Endothelial cell of umbilical vein (primary cell): ENCODE measurements around the gene TRMO. TPM values are rescaled to one million over a fixed set of nuclear protein-coding genes. Genes with fewer than 3 reads are reported as not detected.

Experiments
- BruUV-seq: library from RNA; stranded (reverse); fragments of 400-500 nt; replicated peaks from 2 replicates; lab custom pipeline; 2021; lab: Mats Ljungman, UMichigan
- CTCF ChIA-PET: fragments of 300-600, 350-600 bp; sonication (Branson Sonifier 250); formaldehyde crosslinking; loops from one replicate; lab custom pipeline; 2021; ENCODE audit warnings: antibody characterized with exemption, inconsistent platforms; lab: Charles Lee
- POLR2A ChIA-PET: fragments of 300-600, 350-600 bp; sonication (Branson Sonifier 250); formaldehyde crosslinking; loops from one replicate; lab custom pipeline; 2021; ENCODE audit warnings: antibody characterized with exemption, inconsistent platforms; lab: Charles Lee
- DNase-seq: peaks from one replicate; pipeline ENCODE4 v3.0.0-alpha.2; 2011; ENCODE audit warnings: low read depth, low spot score
- FAIRE-seq: peaks from 2 replicates; lab custom pipeline; 2011; peaks lifted over from hg19 to GRCh38; lab: Jason Lieb, UNC
- H2AFZ ChIP-seq: 2 replicates; pipeline ENCODE4 v1.6.0; 2012; ENCODE audit warnings: low read depth, low read length, control low read depth, inconsistent platforms
- H3K27ac ChIP-seq: 2 replicates; pipeline ENCODE4 v1.5.1; 2011; ENCODE audit warnings: low read depth, mild to moderate bottlenecking, control low read depth, low read length, moderate library complexity; ENCODE audit not compliant: insufficient read depth
- H3K27me3 ChIP-seq, 2 experiments: 2 replicates each; pipeline versions ENCODE4 v1.6.0 to v1.6.1; 2011; ENCODE audit warnings: low read length in 2 of 2, mixed read lengths in 1 of 2; ENCODE audit not compliant: control insufficient read depth in 2 of 2, insufficient read depth in 2 of 2
- H3K36me3 ChIP-seq, 2 experiments: 2 replicates in 1 of 2; 3 replicates in 1 of 2; pipeline ENCODE4 v1.5.1; 2011; ENCODE audit warnings: low read length in 2 of 2, mild to moderate bottlenecking in 1 of 2, moderate library complexity in 1 of 2; ENCODE audit not compliant: control insufficient read depth in 2 of 2, insufficient read depth in 2 of 2; ENCODE audit errors: extremely low read depth in 1 of 2
- H3K4me1 ChIP-seq: 3 replicates; pipeline ENCODE4 v1.5.1; 2011; ENCODE audit warnings: mild to moderate bottlenecking, low read length; ENCODE audit not compliant: control insufficient read depth, insufficient read depth; ENCODE audit errors: extremely low read depth
- H3K4me2 ChIP-seq: 2 replicates; pipeline ENCODE4 v1.6.1; 2011; ENCODE audit warnings: low read length, control low read depth, mixed read lengths; ENCODE audit not compliant: insufficient read depth
- H3K4me3 ChIP-seq, 3 experiments: fragments of 200-600 bp in 1 of 3; sonication (generic), shearing (Covaris generic) in 1 of 3; replicated peaks in 1 of 3; 2 replicates each; pipeline ENCODE4 v1.5.1; 2011 to 2016; ENCODE audit warnings: control low read depth in 3 of 3, low read length in 3 of 3, mild to moderate bottlenecking in 2 of 3, inconsistent platforms in 1 of 3, low read depth in 1 of 3, moderate library complexity in 1 of 3; ENCODE audit not compliant: insufficient read depth in 1 of 3
- H3K79me2 ChIP-seq: 2 replicates; pipeline ENCODE4 v1.6.0; 2012; ENCODE audit warnings: low read length, inconsistent platforms; ENCODE audit not compliant: control insufficient read depth, insufficient read depth
- H3K9ac ChIP-seq: replicated peaks from 2 replicates; pipeline ENCODE3; 2011; ENCODE audit warnings: low read length, control low read depth; ENCODE audit not compliant: insufficient read depth; ENCODE audit errors: extremely low read depth
- H3K9me1 ChIP-seq: replicated peaks from 3 replicates; pipeline ENCODE4 v1.6.0; 2011; ENCODE audit warnings: mild to moderate bottlenecking, low read length; ENCODE audit not compliant: control insufficient read depth, insufficient read depth; ENCODE audit errors: extremely low read depth
- H3K9me3 ChIP-seq: replicated peaks from 2 replicates; pipeline ENCODE4 v1.5.1; 2012; ENCODE audit warnings: low read length, inconsistent platforms; ENCODE audit not compliant: control insufficient read depth, insufficient read depth
- H4K20me1 ChIP-seq: replicated peaks from 2 replicates; pipeline ENCODE3; 2011; ENCODE audit warnings: mild to moderate bottlenecking, low read length; ENCODE audit not compliant: control insufficient read depth, insufficient read depth; ENCODE audit errors: extremely low read depth
- EZH2 ChIP-seq: IDR thresholded peaks from 2 replicates; pipeline ENCODE4 v1.6.1; 2012; ENCODE audit warnings: borderline replicate concordance, low read depth, mild to moderate bottlenecking, moderate library complexity, low read length, inconsistent platforms; ENCODE audit not compliant: severe bottlenecking
- FOS ChIP-seq: IDR thresholded peaks from 2 replicates; pipeline ENCODE4 v1.6.1; 2011; ENCODE audit warnings: mild to moderate bottlenecking, low read length, moderate library complexity, borderline replicate concordance; ENCODE audit not compliant: insufficient read depth
- GATA2 ChIP-seq: IDR thresholded peaks from 2 replicates; pipeline ENCODE4 v1.7.0; 2011; ENCODE audit warnings: low read depth, mild to moderate bottlenecking, moderate library complexity, mixed read lengths, low read length; ENCODE audit not compliant: insufficient read length, insufficient read depth
- JUN ChIP-seq: IDR thresholded peaks from 2 replicates; pipeline ENCODE4 v1.6.1; 2011; ENCODE audit warnings: borderline replicate concordance, low read depth; ENCODE audit not compliant: insufficient read length, insufficient read depth
- MYC ChIP-seq: IDR thresholded peaks from one replicate; pipeline ENCODE4 v1.6.1; 2011; ENCODE audit warnings: mild to moderate bottlenecking, low read depth, low read length
- POLR2A ChIP-seq: IDR thresholded peaks from 2 replicates; pipeline ENCODE4 v1.6.1; 2012; ENCODE audit warnings: low read depth, mild to moderate bottlenecking, control low read depth, low read length
- POLR2AphosphoS5 ChIP-seq: IDR thresholded peaks from 2 replicates; pipeline ENCODE4 v1.6.1; 2012; ENCODE audit warnings: low read depth, mild to moderate bottlenecking, control low read depth, low read length, moderate library complexity; ENCODE audit not compliant: insufficient read depth
- dilution Hi-C: fragments of 300-500 bp; cut with MboI; formaldehyde crosslinking; loops from one replicate; pipeline ENCODE4 v1.15.0; 2019; ENCODE audit warnings: low sequenced_read_pairs; ENCODE audit not compliant: extremely low pct_ligation_motif_present
- intact Hi-C: fragments of 100-400 bp; cut with micrococcal nuclease; formaldehyde crosslinking; loops from one replicate; pipeline ENCODE4 v1.10.0; 2022
- polyA plus RNA-seq, 4 experiments: library from polyadenylated mRNA; depleted of rRNA in 3 of 4; stranded (reverse) in 3 of 4; unstranded in 1 of 4; fragments of >200 nt; gene quantifications; 2 replicates each; pipeline versions ENCODE4 v1.2.1 to v1.2.3, GENCODE V29; 2011 to 2012; ENCODE audit warnings: missing spikeins in 1 of 4
- total RNA-seq: library from RNA; stranded (reverse); gene quantifications from 2 replicates; pipeline ENCODE4 v1.2.3, GENCODE V29; 2021
- TF ChIP-seq, protein P1 (sequence below): IDR thresholded peaks from 2 replicates; pipeline ENCODE4 v1.6.1; 2011; ENCODE audit not compliant: insufficient read depth, insufficient read length
- TF ChIP-seq, protein P2 (sequence below), 2 donors: IDR thresholded peaks; 1 replicate in 1 of 2; 2 replicates in 1 of 2; pipeline ENCODE4 v1.5.1; 2011; ENCODE audit warnings: low read length in 2 of 2, mild to moderate bottlenecking in 2 of 2, moderate library complexity in 2 of 2, control low read depth in 1 of 2, inconsistent platforms in 1 of 2, low read depth in 1 of 2; ENCODE audit not compliant: insufficient read depth in 1 of 2; ENCODE audit errors: extremely low read depth in 1 of 2

TRMO gene
- total and polyA plus RNA-seq, 2 donors (not counting 3 experiments of a cell fraction or from before 2014, with no cell fraction given): 10.1 to 11.9 TPM

DNA sequence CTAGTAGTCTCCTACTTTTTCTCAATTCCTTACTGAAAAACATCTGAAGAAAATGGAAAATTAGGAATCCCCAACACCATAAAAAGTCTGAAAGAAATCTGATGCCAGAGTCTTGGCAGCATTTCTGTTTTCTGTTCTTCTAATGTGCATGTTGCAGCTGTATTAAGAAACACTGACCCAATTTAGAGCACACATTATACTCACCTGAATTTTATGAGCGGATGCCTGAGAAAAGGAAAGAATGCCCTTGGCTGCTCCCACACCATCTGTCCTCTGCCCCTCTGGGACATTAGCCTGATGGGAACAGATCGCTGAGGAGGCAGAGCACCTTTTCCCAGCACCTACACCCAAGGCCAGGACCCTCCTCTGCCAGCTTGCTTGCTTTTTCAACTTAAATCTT, 46.7 kb upstream of the TRMO start:
- Histone ChIP-seq H3K4me3 (no peak overlapping the region), H2AFZ (no peak overlapping the region), H3K9me3 (no peaks in the 10 kb centered on the region), H3K4me1 (no peaks in the 10 kb centered on the region), H3K36me3 (no peaks in the 10 kb centered on the region), H3K27ac (no peak overlapping the region), H3K27me3 (peaks cover 18 to 27% of the 10 kb centered on the region in 2 experiments), H3K4me2 (no peak overlapping the region), H4K20me1 (no peaks in the 10 kb centered on the region), H3K9ac (no peak overlapping the region), H3K9me1 (no peaks in the 10 kb centered on the region), H3K79me2 (no peaks in the 10 kb centered on the region)
- dilution Hi-C loops (no loop called here), intact Hi-C loops (no loop called here)
- CTCF ChIA-PET: interaction anchor here (1.3 kb wide), 1 partner anchor 66 kb away, joined by 5 read pairs; no protein-coding TSS in a partner anchor
- TF ChIP-seq EZH2 (no peak), MYC (no peak), JUN (no peak), POLR2A (no peak), POLR2AphosphoS5 (no peak), GATA2 (no peak), FOS (no peak)
- TF ChIP-seq, protein P1, sequence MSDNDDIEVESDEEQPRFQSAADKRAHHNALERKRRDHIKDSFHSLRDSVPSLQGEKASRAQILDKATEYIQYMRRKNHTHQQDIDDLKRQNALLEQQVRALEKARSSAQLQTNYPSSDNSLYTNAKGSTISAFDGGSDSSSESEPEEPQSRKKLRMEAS: no peak
- TF ChIP-seq, protein P2, sequence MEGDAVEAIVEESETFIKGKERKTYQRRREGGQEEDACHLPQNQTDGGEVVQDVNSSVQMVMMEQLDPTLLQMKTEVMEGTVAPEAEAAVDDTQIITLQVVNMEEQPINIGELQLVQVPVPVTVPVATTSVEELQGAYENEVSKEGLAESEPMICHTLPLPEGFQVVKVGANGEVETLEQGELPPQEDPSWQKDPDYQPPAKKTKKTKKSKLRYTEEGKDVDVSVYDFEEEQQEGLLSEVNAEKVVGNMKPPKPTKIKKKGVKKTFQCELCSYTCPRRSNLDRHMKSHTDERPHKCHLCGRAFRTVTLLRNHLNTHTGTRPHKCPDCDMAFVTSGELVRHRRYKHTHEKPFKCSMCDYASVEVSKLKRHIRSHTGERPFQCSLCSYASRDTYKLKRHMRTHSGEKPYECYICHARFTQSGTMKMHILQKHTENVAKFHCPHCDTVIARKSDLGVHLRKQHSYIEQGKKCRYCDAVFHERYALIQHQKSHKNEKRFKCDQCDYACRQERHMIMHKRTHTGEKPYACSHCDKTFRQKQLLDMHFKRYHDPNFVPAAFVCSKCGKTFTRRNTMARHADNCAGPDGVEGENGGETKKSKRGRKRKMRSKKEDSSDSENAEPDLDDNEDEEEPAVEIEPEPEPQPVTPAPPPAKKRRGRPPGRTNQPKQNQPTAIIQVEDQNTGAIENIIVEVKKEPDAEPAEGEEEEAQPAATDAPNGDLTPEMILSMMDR (IDR thresholded peaks at IDR 0.05; ENCODE audit: extremely low read depth in 1 of 2, insufficient read depth in 1 of 2, low read depth in 1 of 2, low read length in 2 of 2): no peak
- FAIRE-seq (no peak), DNase-seq (no peak)
- POLR2A ChIA-PET: no interaction called here
- no TSS peak for BruUV-seq
